A673 (cell line): ENCODE measurements around the gene DNMT3B. TPM values are rescaled to one million over a fixed set of nuclear protein-coding genes. Genes with fewer than 3 reads are reported as not detected.

ENCODE experiments used
- BruUV-seq: library from RNA; stranded (reverse); fragments of 400-500 nt; replicated peaks from 2 replicates; lab custom pipeline; 2021; lab: Mats Ljungman, UMichigan
- CTCF ChIA-PET: fragments of 300-600 bp; sonication (Branson Sonifier 250); formaldehyde crosslinking; loops from one replicate; lab custom pipeline; 2022; ENCODE audit warnings: antibody characterized with exemption; lab: Charles Lee
- POLR2A ChIA-PET: fragments of 300-600 bp; sonication (Branson Sonifier 250); formaldehyde crosslinking; loops from one replicate; lab custom pipeline; 2022; ENCODE audit warnings: antibody characterized with exemption; ENCODE audit not compliant: low non-redundant PET; lab: Charles Lee
- DNase-seq: peaks from one replicate; pipeline ENCODE4 v3.0.0-alpha.2; 2015; ENCODE audit warnings: low spot score
- H3K27ac ChIP-seq: fragments of 200-600 bp; sonication (generic); 2 replicates; pipeline ENCODE4 v1.5.1; 2016; ENCODE audit warnings: mixed run types, low read depth, mild to moderate bottlenecking, mixed read lengths, antibody characterized with exemption, low read length; ENCODE audit not compliant: poor library complexity, severe bottlenecking
- H3K27me3 ChIP-seq: fragments of 200-600 bp; sonication (generic); replicated peaks from 2 replicates; pipeline ENCODE4 v1.6.1; 2017; ENCODE audit warnings: mixed run types, low read depth, mild to moderate bottlenecking, mixed read lengths, antibody characterized with exemption, low read length; ENCODE audit not compliant: insufficient read depth, poor library complexity
- H3K36me3 ChIP-seq: fragments of 200-600 bp; sonication (generic); 2 replicates; pipeline ENCODE4 v1.6.1; 2016; ENCODE audit warnings: mixed run types, mild to moderate bottlenecking, mixed read lengths, antibody characterized with exemption, low read length; ENCODE audit not compliant: insufficient read depth, poor library complexity, severe bottlenecking
- H3K4me1 ChIP-seq: fragments of 200-600 bp; sonication (generic); 2 replicates; pipeline ENCODE4 v1.6.1; 2017; ENCODE audit warnings: mixed run types, mild to moderate bottlenecking, mixed read lengths, antibody characterized with exemption, low read length; ENCODE audit not compliant: insufficient read depth, poor library complexity, severe bottlenecking
- H3K4me3 ChIP-seq: fragments of 200-600 bp; sonication (generic); 2 replicates; pipeline ENCODE4 v1.5.1; 2016; ENCODE audit warnings: low read depth, mixed run types, mild to moderate bottlenecking, mixed read lengths, low read length; ENCODE audit not compliant: poor library complexity, severe bottlenecking
- H3K9me3 ChIP-seq: fragments of 200-600 bp; sonication (generic); 2 replicates; pipeline ENCODE4 v1.6.1; 2016; ENCODE audit warnings: mixed run types, low read depth, mild to moderate bottlenecking, mixed read lengths, antibody characterized with exemption, low read length; ENCODE audit not compliant: poor library complexity, severe bottlenecking
- EZH2 ChIP-seq: fragments of 200-600 bp; sonication (generic); IDR thresholded peaks from 2 replicates; pipeline ENCODE4 v1.6.1; 2017; ENCODE audit warnings: borderline replicate concordance, low read depth, mild to moderate bottlenecking, mixed read lengths, antibody characterized with exemption, low read length; ENCODE audit not compliant: poor library complexity, severe bottlenecking
- intact Hi-C: fragments of 100-400 bp; cut with micrococcal nuclease; formaldehyde crosslinking; loops from one replicate; pipeline ENCODE4 v1.10.0; 2022; ENCODE audit not compliant: unreplicated experiment
- total RNA-seq: library from RNA; stranded (reverse); gene quantifications from 2 replicates; pipeline ENCODE4 v1.2.3, GENCODE V29; 2021
- TF ChIP-seq, protein P1 (sequence below): fragments of 300-800, 200-600 bp; sonication (generic); conservative IDR thresholded peaks from 2 replicates; pipeline ENCODE4 v1.5.1; 2017; ENCODE audit warnings: low read depth, mild to moderate bottlenecking, antibody characterized with exemption, low read length, moderate library complexity, mixed read lengths

Gene DNMT3B
- total RNA-seq, 1 experiment from 2014 or later, result 3.8 TPM

DNA sequence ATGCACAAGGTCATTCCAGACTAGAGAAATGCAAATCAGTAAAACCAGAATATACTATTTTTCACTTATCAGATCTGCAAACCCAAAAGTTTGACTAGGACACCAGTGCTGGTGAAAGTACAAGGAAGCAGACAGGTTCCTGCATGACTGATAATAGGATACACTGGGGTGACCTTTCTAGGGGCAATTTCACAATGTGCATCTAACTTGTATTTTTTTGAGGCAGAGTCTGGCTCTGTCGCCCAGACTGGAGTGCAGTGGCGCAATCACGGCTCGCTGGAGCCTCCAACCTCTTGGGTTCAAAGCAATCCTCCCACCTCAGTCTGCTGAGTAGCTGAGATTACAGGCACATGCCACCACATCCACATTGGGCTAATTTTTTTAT, 30.3 kb upstream of the DNMT3B start:
- ChIA-PET CTCF (no interaction called here), POLR2A (no interaction called here)
- no TSS peak for BruUV-seq
- TF ChIP-seq, protein P1, sequence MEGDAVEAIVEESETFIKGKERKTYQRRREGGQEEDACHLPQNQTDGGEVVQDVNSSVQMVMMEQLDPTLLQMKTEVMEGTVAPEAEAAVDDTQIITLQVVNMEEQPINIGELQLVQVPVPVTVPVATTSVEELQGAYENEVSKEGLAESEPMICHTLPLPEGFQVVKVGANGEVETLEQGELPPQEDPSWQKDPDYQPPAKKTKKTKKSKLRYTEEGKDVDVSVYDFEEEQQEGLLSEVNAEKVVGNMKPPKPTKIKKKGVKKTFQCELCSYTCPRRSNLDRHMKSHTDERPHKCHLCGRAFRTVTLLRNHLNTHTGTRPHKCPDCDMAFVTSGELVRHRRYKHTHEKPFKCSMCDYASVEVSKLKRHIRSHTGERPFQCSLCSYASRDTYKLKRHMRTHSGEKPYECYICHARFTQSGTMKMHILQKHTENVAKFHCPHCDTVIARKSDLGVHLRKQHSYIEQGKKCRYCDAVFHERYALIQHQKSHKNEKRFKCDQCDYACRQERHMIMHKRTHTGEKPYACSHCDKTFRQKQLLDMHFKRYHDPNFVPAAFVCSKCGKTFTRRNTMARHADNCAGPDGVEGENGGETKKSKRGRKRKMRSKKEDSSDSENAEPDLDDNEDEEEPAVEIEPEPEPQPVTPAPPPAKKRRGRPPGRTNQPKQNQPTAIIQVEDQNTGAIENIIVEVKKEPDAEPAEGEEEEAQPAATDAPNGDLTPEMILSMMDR, result no peak
- TF ChIP-seq EZH2, result no peak
- Histone ChIP-seq H3K27me3 (no peaks in the 10 kb centered on the region), H3K9me3 (no peaks in the 10 kb centered on the region), H3K36me3 (no peaks in the 10 kb centered on the region), H3K27ac (no peak overlapping the region), H3K4me3 (no peak overlapping the region), H3K4me1 (no peaks in the 10 kb centered on the region)
- DNase-seq, result no peak
- intact Hi-C loops, result no loop called here

DNA sequence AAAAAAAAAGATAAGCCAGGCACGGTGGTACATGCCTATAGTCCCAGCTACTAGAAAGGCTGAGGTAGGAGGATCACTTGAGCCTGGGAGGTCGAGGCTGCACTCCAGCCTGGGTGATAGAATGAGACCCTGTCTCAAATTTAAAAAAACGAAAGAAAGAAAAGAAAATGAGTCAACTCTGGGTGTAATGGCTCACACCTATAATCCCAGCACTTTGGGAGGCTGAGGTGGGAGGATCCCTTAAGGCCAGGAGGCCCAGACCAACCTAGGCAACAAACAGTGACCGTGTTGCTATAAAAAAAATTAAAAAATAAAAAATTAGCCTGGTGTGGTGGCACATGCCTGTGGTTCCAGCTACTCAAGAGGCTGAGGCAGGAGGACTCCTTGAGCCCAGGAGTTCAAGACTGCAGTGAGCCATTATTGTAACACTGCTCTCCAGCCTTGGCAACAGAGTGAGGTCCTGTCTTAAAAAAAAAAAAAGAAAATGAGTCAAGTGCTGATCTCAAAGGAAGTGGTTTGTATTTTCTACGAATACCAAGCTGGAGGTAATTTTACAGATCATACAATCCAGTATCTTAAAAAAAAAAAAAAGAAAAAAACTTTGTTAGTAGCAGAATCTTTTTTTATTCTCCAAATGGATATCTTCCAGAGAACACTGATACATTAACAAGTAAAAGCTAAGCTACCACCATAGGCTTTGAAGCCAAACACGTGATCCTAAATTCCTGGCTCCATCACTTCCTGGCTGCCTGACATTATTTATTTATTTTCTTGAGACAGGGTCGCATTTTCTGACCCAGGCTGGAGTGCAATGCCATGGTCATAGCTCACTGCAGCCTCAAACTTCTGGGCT, 24.6 kb upstream of the DNMT3B start:
- no peak for DNase-seq
- CTCF ChIA-PET, result no interaction called here
- H3K4me1 ChIP-seq, result no peaks in the 10 kb centered on the region
- POLR2A ChIA-PET, result interaction anchor here (0.6 kb wide), 1 partner anchor 90 kb away, joined by 11 read pairs; no protein-coding TSS in a partner anchor
- H3K27me3 ChIP-seq, result no peaks in the 10 kb centered on the region
- no TSS peak for BruUV-seq
- no peak for TF ChIP-seq EZH2
- TF ChIP-seq, protein P1, result no peak
- no peaks in the 10 kb centered on the region for H3K36me3 ChIP-seq
- H3K4me3 ChIP-seq, result no peak overlapping the region
- H3K27ac ChIP-seq, result no peak overlapping the region
- intact Hi-C loops, result no loop called here
- H3K9me3 ChIP-seq, result no peaks in the 10 kb centered on the region

DNA sequence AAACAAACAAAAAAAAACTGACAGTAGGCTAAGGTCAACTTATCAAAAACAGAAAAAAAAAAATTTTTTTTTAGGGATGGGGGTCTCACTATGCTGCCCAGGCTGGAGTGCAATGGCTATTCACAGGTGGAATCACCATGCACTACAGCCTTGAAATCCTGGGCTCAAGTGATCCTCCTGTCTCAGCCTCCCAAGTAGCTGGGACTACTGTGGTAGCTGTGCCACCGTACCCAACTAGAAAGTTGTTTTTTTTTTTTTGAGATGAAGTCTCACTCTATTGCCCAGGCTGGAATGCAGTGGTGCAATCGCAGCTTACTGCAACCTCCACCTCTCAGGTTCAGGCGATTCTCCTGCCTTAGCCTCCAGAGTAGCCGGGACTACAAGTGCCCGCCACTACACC, 21.0 kb upstream of the DNMT3B start:
- Histone ChIP-seq H3K27me3 (no peaks in the 10 kb centered on the region), H3K4me1 (peaks cover 5% of the 10 kb centered on the region), H3K4me3 (no peak overlapping the region), H3K36me3 (no peaks in the 10 kb centered on the region), H3K9me3 (no peaks in the 10 kb centered on the region), H3K27ac (no peak overlapping the region)
- intact Hi-C loops, result no loop called here
- DNase-seq, result no peak
- BruUV-seq, result no TSS peak
- POLR2A ChIA-PET, result interaction anchor here (0.6 kb wide), 1 partner anchor 606 kb away, joined by 4 read pairs; no protein-coding TSS in a partner anchor
- CTCF ChIA-PET, result interaction anchor here (0.5 to 0.7 kb wide), 2 partner anchors 53 to 82 kb away, joined by 3 read pairs; no protein-coding TSS in a partner anchor
- TF ChIP-seq, protein P1, result no peak
- no peak for TF ChIP-seq EZH2
